Stimulated activated CD8-positive, alpha-beta memory T cell treated with anti-CD3 and anti-CD28 coated beads, Interleukin-12 subunit alpha, Interleukin-12 subunit beta, amount 100 ng/mL, for 4 hours (primary cell): ENCODE results near the gene POC5.
A peak's percentile ranks its signal among the peaks of the same experiment; 100 is the strongest.
"Not testable (repeated sequence)": the region's sequence is repeated elsewhere in the genome, so short reads cannot be mapped to it uniquely, and the experiment has no call there.

Experiments
- DNase-seq: peaks from one replicate; pipeline ENCODE4 v3.0.0-alpha.2; 2020; ENCODE audit warnings: low read depth

POC5 gene

DNA sequence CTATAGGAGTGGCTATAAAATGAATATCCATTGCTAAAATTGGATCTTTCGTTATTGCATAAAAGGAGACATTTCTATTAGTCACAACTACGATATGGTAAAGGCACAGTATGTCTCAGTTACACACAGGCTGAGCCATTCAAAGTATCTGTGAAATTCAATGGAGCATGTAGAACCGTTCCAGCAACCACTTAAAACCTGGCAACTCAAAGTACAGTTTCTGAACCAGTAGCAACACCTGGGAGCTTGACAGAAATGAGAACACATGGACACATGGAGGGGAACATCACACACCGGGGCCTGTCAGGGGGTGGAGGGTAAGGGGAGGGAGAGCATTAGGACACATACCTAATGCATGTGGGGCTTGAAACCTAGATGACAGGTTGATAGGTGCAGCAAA lies 15.4 kb downstream of the POC5 start:
- no peak for DNase-seq

DNA sequence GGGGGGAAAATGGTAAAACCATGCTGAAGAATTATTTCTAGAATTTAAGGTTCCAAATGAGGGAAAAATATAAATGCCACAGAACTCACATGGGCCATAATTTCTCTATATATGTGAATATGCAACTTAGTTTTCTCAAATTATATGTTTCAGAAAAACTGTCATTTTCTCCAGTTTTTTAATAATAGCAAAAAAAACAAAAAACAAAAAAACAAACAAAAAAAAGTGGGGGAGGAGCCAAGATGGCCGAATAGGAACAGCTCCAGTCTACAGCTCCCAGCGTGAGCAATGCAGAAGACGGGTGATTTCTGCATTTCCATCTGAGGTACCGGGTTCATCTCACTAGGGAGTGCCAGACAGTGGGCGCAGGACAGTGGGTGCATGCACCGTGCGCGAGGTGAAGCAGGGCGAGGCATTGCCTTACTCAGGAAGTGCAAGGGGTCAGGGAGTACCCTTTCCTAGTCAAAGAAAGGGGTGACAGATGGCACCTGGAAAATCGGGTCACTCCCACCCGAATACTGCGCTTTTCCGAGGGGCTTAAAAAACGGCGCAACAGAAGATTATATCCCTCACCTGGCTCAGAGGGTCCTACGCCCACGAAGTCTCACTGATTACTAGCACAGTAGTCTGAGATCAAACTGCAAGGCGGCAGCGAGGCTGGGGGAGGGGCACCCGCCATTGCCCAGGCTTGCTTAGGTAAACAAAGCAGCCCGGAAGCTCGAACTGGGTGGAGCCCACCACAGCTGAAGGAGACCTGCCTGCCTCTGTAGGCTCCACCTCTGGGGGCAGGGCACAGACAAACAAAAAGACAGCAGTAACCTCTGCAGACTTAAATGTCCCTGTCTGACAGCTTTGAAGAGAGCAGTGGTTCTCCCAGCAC lies 21.5 kb downstream of the POC5 start:
- not testable (repeated sequence) for DNase-seq

DNA sequence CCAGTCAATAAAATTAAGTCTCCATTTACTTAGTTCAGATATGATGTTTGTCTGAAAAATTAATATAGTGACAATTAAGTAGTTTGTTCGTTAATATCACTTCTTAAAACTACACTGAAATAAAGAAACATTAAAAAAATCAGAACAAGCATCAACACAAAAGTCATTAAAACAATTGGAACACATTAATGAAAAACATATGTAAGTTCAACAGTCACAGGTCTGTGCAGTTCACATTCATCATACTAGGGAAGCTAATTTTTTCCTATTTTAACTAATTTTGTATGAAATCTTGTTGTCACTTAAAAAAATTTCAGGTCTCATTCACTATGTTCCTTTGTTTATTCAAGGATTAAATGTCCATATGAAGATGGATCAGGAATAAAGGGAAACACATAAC lies 22.5 kb downstream of the POC5 start:
- DNase-seq = no peak

- DNase-seq = no peak
These were observed 26.6 kb downstream of the POC5 start for GRCh38 chr5:75690669-75691068.

DNA sequence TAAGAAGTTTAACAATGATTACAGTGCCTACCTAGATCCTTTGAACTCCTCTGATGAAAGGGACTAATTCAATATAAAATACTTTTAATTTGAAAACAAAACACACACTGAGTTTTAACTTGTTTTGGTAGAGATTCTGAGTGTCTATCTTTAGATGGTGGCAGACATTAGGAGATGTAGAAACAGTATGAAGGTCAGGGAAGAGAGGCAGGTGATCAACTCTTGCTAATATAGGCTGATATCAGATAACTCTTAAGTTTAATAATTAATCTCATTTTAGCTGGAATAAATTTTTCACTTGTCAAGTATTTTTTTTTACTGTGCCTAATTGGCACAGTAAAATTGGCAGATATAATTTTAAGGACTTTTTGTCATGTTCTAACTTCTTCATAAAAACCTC lies 30.8 kb downstream of the POC5 start:
- DNase-seq = no peak

DNA sequence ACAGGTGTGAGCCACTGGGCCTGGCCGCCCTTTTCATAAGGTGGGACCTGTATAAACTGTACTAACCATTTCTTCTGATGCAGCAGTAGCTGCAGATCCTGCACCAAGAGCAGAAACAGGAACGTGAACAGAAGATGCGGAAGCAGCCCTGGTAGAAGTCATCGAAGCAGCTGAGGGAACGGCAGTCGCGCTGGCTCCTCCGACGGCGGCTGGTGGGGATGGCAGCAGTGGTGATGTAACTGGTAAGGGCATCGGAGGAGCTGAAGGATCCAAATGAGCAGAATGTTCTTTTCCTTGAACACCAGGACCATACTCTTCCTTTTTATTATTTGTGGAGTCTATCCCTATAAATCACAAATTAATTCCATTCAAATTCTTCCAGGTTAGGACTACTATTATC lies 32.1 kb downstream of the POC5 start:
- DNase-seq = no peak

DNA sequence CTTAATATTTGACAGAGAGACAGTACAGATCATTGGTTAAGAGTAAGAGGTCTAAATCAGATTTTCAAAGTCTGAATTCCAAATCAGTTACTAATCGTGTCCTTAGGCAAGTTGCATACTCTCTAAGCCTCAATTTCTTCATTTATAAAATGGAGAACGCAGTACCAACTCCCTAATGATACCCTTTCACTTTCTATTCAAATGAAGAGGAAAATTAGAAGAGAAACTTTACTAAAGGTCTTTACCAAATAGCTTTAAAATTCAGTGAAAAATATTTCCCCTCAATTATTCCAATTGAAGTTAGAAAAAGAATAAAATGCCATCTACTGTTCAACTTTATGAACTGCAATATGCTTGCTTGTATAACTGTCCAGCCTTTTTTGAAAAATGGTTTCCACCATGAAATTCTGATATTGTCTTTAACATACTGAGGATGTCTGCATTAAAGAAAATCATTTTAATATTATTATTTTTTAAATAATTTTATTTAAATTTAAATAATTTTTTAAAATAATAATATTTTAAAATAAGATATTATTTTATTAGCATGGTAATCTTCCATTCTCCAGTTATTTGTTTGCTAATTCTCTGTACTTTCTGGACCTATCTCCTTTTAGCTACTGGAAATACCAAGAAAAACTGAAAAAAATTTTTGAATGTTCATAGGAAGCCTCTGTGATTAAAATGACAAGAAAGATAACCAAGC lies 36.0 kb downstream of the POC5 start:
- DNase-seq = no peak

DNA sequence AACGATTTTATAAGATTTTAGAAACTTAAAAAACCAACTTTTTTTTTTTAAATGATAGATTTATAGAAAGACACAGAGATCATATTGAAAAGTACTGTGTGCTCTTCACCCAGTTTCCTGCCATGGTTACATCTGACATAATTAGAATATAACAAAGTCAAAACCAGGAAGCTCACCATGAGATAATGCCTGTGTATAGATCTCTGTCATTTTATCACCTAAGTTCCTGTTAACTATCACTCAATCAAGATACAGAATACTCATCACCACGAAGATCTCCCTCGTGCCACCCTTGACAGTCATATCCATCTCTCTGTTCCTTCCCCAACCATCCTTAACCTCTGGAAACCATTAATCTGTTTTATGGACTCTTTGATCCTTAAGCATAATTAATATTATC lies 39.1 kb downstream of the POC5 start:
- DNase-seq = no peak

GRCh38 chr5:75677607-75678006 lies 39.6 kb downstream of the POC5 start:
- no peak for DNase-seq

GRCh38 chr5:75675783-75676182 lies 41.5 kb downstream of the POC5 start:
- no peak for DNase-seq

GRCh38 chr5:75672616-75673015 lies 44.6 kb downstream of the POC5 start:
- DNase-seq = no peak

GRCh38 chr5:75671506-75671905 lies 45.7 kb downstream of the POC5 start:
- no peak for DNase-seq

GRCh38 chr5:75670577-75670976 lies 46.7 kb downstream of the POC5 start:
- DNase-seq = no peak

DNA sequence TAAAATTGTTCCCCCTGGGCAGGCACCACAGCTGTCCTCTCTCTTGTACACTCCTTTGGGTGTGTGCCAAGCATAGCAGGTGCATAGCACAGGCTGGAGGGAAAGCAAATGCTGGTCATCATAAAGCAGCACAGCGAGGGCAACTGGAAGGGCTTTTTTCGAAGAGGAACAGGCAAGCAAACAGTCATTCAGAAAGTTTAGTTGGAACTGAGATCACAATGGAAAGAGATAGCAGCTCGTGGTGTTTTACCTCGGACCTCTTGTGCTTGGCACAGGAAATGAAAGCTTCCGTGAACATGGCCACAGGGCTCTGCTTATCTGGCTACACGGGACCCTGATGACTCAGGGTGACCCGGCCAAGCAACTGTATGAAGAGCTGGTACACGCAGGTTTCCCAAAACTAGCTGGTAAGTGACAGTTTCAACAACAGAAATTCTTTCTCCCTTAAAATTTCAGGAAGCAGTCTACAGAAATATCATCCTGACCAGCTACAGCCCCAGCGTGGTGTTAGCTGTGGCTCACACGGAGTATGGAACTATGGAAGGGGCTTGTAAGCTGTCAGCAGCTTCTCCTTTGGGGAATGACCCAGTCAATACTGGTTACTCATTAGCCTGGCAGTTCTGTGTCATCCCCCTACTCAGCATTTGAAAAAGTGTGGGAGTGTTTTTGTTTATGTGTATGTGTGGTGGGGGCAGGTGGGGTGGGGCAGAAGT lies 48.1 kb downstream of the POC5 start:
- peak; percentile 13 for DNase-seq

GRCh38 chr5:75668445-75668844 lies 48.8 kb downstream of the POC5 start:
- no peak for DNase-seq

DNA sequence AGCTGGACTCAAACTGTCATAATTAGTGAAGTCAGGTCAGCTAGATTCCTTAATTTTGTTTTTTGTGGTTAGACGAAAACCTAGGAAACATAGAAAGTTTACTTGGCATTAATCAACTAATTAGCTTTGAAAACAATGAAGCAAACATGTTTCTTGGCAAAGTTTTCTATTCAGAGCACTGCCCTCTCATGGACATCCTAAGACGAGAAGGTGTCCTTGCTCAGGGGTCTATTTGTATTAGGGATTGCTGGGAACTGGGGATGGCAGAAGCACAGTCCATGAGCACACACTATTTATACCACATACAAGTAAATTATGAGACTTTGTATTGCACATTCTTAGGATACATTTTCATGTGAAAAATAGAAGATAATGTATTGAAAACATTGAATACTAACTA lies 49.7 kb downstream of the POC5 start:
- no peak for DNase-seq

- DNase-seq = no peak
These were observed 50.4 kb downstream of the POC5 start for GRCh38 chr5:75666801-75667200.

GRCh38 chr5:75664979-75665378 lies 52.3 kb downstream of the POC5 start:
- DNase-seq = no peak

DNA sequence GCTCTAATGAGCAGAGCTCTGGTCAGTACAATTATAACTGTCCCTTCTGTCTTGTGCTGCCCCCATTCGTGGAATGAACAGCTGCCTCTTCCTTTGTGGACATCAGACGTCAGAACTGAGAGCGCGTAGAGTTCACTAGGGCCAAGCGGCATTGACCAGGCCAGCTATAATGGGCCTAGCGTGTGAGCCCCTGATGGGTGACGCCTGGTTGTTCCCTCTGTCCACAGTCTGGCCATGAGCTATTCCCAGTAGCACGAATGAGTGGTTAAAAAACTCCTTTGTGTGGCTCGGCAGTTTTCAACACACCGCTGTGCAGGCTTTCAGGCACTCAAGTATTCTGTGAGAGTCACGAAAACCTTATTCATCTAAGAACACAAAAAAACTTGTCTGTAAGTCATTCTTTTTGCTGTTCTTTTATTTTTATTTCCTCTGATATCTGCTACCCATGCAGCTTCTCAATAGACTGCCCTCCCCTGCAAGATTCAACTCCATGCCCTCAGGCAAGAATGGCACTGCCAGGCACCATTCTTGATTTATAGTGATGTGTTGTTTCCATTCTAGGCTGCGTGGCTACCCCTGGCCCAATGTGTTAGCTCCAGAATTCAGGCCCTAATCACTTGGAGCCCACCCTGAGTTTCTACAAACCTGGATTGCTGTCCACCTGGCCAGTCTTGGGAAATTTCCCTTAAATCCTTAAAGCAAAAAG lies 53.5 kb downstream of the POC5 start:
- no peak for DNase-seq

DNA sequence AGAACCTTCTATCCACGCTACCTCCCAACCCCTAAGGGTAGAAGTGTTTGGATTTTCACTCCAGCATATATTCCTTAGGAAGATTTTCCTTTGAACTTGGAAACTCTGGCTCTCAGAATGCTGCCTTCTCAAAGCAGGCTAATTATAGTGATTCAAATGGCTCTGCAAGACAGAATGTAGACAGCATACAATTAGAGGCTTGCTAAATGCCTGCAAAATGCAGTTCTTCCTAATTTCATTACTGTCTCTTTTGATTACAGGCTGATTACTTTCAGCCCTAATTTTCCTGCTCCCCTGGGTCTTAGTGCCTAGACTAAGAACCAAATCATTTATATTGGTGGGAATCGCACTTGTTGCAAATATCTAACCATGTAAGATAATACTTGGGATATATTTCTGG lies 55.2 kb downstream of the POC5 start:
- no peak for DNase-seq

GRCh38 chr5:75660678-75661465 lies 56.4 kb downstream of the POC5 start:
- no peak for DNase-seq
